Hematopoietic multipotent progenitor cell treated with erythropoietin and hydrocortisone succinate and interleukin-3 and kit ligand, for 15 days (in vitro differentiated cells): Measurements from ENCODE around the gene PRPF39.
A peak's percentile ranks its signal among the peaks of the same experiment; 100 is the strongest.
"Not testable (repeated sequence)": the region's sequence is repeated elsewhere in the genome, so short reads cannot be mapped to it uniquely, and the experiment has no call there.

Experiments used
- DNase-seq: peaks from one replicate; pipeline ENCODE4 v3.0.0-alpha.2; 2015; ENCODE audit warnings: low spot score

Gene PRPF39, protein sequence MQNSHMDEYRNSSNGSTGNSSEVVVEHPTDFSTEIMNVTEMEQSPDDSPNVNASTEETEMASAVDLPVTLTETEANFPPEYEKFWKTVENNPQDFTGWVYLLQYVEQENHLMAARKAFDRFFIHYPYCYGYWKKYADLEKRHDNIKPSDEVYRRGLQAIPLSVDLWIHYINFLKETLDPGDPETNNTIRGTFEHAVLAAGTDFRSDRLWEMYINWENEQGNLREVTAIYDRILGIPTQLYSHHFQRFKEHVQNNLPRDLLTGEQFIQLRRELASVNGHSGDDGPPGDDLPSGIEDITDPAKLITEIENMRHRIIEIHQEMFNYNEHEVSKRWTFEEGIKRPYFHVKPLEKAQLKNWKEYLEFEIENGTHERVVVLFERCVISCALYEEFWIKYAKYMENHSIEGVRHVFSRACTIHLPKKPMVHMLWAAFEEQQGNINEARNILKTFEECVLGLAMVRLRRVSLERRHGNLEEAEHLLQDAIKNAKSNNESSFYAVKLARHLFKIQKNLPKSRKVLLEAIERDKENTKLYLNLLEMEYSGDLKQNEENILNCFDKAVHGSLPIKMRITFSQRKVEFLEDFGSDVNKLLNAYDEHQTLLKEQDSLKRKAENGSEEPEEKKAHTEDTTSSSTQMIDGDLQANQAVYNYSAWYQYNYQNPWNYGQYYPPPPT

GRCh38 chr14:45083976-45084722 is at the start of gene PRPF39:
Gene PRPF39, plus strand, starts transcription at chr14:45084116. Its CDS starts 11,124 bp downstream, at chr14:45095240.
- DNase-seq, result peak; percentile 97

GRCh38 chr14:45034730-45035129 is 49.2 kb upstream of the PRPF39 start:
- DNase-seq, result no peak

DNA sequence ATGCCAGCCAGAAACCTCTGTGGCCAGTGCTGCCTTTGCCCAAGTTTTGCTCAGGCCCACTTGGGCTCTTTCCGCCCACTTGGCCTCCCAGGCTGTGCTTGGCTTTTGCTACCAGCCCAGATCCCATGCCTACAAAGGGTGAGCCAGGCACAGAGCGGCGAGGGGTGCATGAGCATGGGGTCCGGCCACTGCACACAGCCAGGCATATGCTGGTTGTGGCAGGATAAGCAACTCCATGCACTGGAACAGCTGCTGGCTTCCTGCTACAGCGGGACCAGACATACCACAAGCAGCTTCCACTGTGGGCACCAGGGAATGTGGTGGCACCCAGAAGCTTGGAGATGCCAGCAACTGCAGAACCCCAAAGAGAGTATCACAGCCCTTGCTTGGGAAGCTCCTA is 45.7 kb upstream of the PRPF39 start:
- no peak for DNase-seq

DNA sequence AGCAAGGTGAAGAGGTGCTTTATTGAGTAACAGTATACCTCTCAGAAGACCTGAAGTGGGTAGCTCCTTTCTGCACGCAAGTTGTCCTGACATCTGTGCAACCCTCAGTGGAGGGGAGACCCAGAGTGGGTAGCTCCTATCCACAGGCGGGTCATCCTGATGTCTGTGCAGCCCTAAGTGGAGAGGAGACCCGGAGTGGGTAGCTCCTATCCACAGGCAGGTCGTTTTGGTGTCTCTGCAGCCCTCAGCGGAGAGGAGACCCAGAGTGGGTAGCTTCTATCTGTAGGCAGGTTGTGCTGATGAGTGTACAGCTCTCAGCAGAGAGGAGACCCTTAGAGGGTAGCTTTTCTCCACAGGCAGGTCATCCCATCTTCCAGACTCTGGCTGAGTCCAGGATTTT is 45.1 kb upstream of the PRPF39 start:
- DNase-seq, result no peak

DNA sequence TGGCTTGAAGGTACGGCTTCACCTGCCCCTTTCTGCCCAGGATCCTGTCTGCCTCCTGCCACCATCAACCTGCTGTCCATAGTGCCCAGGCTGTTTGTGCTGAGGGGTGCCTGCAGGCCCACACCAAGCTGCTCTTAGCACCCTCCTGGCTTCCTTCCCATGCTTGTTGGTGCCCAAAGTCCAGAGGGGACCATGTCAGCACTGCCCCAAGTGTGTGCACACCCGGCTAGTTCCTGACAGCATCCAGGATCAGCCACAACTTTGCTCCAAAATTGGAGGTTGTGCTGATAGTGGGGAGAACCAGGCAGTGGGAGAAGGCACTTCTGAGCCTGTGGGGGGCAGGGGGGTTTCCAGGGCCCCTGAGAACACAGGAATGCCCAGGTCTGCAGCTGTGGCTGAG is 44.5 kb upstream of the PRPF39 start:
- no peak for DNase-seq

DNA sequence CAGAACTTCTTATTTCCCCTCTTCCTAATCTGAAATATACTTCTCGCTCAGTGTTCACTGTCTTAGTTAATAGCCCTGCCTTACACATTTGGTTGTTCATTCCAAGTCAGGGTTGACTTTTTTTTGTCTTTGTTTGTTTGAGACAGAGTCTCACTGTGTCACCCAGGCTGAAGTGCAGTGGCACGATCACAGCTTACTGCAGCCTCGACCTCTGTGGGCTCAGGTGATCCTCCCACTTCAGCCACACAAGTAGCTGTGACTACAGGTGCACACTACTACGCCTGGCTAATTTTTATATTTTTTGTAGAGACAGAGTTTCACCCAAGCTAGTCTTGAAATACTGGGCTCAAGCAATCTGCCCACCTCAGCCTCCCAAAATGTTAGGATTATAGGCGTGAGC is 42.3 kb upstream of the PRPF39 start:
- DNase-seq, result no peak

DNA sequence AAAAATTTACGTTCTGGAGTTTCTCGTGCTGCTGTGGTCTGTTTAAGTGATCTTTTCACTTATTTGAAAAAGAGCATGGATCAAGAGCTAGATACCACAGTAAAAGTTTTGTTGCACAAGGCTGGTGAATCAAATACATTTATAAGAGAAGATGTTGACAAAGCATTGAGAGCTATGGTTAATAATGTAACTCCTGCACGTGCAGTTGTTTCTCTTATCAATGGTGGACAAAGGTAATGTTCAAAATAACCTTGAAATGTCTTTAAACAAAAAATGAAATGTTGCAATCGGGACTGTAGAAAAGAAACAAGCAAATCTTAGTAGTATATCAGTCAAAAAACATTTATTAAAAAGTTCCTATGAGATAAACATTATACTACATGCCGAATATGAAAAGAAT is 39.3 kb upstream of the PRPF39 start:
- no peak for DNase-seq

DNA sequence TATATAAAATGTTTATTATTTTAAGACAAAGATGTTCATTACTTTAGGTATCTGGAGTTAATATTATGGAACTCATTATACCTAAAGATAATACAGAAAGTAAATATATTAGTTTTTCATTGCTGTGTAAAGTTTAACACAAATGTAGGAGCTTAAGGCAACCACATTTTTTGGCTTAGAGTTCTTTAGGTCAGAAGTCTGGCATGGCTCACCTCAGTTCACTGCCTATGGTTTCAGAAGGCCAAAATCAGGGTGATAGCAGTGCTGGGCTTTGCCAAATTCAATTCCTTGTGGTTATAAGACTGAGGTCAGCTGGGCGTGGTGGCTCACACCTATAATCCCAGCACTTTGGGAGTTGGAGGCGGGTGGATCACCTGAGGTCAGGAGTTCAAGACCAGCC is 35.5 kb upstream of the PRPF39 start:
- DNase-seq, result no peak

DNA sequence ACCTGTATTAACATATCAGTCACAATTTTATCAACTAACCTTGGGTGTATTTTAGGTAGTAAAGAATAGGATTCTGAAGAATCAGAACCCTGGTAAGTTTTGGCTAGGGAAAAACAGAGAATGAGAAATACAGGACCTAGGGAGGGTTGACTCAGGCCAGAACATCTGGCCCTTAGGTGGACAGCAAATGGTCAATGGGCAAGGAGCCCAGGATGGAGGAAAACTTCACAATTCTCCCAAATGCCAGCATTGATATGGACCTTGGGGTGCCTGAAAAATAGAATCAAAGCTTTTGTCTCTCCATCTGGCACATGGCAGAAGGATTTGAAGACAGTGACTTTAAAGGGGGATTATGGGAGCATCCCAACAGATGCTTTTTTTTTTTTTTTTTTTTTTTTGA is 32.7 kb upstream of the PRPF39 start:
- DNase-seq, result no peak

DNA sequence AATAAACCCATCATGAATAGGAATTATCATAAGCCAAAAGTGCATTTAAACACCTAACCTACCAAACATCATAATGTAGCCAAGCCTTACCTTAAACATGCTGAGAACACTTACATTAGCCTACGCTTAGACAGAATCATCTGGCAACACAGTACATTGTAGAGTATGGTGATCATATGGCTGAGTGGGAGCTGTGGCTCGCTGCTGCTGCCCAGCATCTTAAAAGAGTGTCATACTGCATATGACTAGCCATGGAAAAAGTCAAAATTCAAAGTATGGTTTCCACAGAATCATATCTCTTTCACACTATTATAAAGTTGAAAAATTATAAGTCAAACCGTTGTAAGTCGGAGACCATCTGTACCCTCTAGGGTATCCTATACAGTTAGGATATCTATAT is 32.0 kb upstream of the PRPF39 start:
- no peak for DNase-seq

DNA sequence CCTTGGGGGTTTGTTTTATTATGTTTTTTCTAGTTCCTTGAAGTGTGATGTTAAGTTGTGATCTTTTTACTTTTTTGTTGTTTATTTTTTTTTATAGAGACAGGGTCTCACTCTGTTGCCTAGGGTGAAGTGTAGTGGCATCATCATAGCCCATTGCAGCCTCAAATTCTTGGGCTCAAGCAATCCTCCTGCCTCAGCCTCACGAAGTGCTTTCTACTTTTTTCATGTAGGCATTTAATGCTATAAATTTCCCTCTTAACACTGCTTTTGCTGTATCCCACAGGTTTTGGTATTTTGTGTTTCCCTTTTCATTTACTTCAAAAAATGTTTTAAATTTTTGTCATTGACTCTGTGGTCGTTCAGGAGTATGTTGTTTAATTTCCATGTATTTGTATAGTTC is 26.6 kb upstream of the PRPF39 start:
- no peak for DNase-seq

GRCh38 chr14:45057881-45058364 is 26.0 kb upstream of the PRPF39 start:
- DNase-seq, result no peak

GRCh38 chr14:45060551-45060950 is 23.4 kb upstream of the PRPF39 start:
- no peak for DNase-seq

GRCh38 chr14:45065540-45065939 is 18.4 kb upstream of the PRPF39 start:
- no peak for DNase-seq

DNA sequence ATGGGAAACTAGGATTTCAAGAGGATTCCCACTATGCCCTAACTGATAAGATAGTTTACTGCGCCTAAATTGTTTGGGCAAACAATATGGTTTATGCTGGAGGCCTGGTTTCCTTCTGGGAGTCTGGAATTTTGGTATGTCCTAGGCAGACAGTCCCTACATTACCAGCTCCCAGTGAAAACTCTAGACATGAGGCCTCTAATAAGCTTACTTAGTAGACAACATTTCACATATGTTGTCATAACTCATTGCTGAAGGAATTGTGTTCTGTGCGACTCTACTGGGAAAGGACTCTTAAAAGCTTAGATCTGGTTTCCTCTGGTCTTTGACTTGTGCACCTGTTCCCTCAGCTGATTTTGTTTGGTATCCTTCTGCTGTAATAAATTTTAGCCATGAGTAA is 18.0 kb upstream of the PRPF39 start:
- DNase-seq, result no peak

- no peak for DNase-seq
Measured at GRCh38 chr14:45066667-45067066, 17.2 kb upstream of the PRPF39 start.

GRCh38 chr14:45068396-45068795 is 15.5 kb upstream of the PRPF39 start:
- no peak for DNase-seq

DNA sequence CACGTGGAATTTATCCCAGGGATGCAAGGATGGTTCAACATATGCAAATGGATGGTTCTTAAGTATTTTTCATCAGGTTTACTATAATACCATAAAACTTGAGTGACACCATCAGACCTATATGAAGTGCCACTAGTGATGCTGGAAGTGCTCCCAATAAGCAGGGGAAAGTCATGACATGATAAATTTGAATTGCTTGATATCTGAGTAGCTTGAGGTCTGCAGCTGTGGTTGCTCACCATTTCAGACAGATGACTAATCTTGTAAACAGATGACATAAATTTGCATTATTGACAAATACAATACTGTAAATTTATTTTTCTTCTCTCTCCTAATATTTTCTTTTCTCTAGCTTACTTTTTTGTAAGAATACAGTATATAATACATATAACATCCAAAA is 13.7 kb upstream of the PRPF39 start:
- no peak for DNase-seq

GRCh38 chr14:45072126-45072525 is 11.8 kb upstream of the PRPF39 start:
- no peak for DNase-seq

- DNase-seq, result no peak
Measured at GRCh38 chr14:45073231-45073879, 10.6 kb upstream of the PRPF39 start.

- no peak for DNase-seq
Measured at GRCh38 chr14:45078323-45078722, 5.6 kb upstream of the PRPF39 start.

GRCh38 chr14:45080416-45080968 is 3.4 kb upstream of the PRPF39 start:
- not testable (repeated sequence) for DNase-seq
